Memory B cell (primary cell): ENCODE data around the gene BICDL2.
A peak's percentile ranks its signal among the peaks of the same experiment; 100 is the strongest.
"Not testable (repeated sequence)": the region's sequence is repeated elsewhere in the genome, so short reads cannot be mapped to it uniquely, and the experiment has no call there.

Experiments
- ATAC-seq: fragments of 150-1000 bp; cut with Tn5 transposase; 2 replicates; pipeline ENCODE4 v1.10.0; 2021; ENCODE audit warnings: low read depth, mild to moderate bottlenecking, moderate library complexity
- DNase-seq, 2 donors: peaks; one replicate each; pipeline ENCODE4 v3.0.0; 2022; ENCODE audit warnings: low spot score in 2 of 2
- H3K27ac Mint-ChIP-seq: one replicate; pipeline ENCODE4 v1.8.0; 2022; ENCODE audit warnings: mild to moderate bottlenecking, moderate library complexity, mixed read lengths
- H3K27me3 Mint-ChIP-seq: one replicate; pipeline ENCODE4 v1.8.0; 2022; ENCODE audit warnings: mixed read lengths
- H3K36me3 Mint-ChIP-seq: one replicate; pipeline ENCODE4 v1.8.0; 2022; ENCODE audit warnings: mild to moderate bottlenecking, mixed read lengths
- H3K4me1 Mint-ChIP-seq: one replicate; pipeline ENCODE4 v1.8.0; 2022; ENCODE audit warnings: mixed read lengths
- H3K4me3 Mint-ChIP-seq: one replicate; pipeline ENCODE4 v1.8.0; 2022; ENCODE audit warnings: mild to moderate bottlenecking, moderate library complexity, mixed read lengths
- H3K9me3 Mint-ChIP-seq: one replicate; pipeline ENCODE4 v1.8.0; 2022; ENCODE audit warnings: mixed read lengths

The BICDL2 gene

DNA sequence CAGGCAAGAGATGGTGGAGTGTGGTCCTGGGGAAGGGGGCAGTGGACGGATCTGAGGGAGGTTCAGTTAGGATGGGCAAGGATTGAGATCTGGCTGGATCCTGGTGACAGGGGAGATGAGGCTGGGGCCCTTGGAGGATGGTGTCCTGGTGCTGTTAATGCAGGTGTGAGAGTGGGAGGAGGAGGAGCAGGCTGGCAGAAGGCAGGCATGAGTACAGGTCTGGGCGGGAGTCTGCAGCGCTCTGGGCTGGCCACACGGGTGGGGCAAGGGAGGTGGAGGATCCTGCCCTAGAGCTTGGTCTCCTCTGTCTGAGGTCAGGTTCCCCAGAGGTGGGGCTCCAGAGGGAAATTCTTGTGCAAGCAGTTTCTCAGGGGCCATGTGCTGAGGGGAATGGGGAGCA is 35.4 kb upstream of the BICDL2 start:
- not testable (repeated sequence) for H3K9me3 Mint-ChIP-seq, H3K36me3 Mint-ChIP-seq, H3K27ac Mint-ChIP-seq, ATAC-seq, H3K4me3 Mint-ChIP-seq, H3K27me3 Mint-ChIP-seq, DNase-seq
- H3K4me1 Mint-ChIP-seq: peaks cover 31% of the 10 kb centered on the region

DNA sequence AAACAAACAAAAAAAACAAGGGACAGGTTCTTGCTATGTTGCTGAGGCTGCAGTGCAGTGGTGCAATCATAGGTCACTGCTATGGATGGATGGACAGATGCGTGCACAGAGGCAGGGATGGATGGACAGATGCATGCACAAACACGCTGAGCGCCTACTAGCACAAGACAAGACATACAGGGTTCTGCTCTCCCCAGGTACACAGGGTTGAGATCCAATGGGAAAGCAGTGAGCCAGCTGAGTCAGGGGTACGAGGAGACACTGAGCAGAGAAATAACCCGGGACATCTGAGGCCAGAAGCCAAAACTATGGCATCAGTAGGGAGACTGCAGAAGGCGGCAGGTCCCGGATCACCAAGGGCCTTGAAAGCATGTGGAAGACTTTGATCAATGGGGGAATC is 34.9 kb upstream of the BICDL2 start:
- H3K27ac Mint-ChIP-seq: no peak overlapping the region
- DNase-seq (no peak), ATAC-seq (no peak)
- no peaks in the 10 kb centered on the region for H3K9me3 Mint-ChIP-seq
- H3K27me3 Mint-ChIP-seq: no peaks in the 10 kb centered on the region
- H3K36me3 Mint-ChIP-seq: peaks cover 2% of the 10 kb centered on the region
- H3K4me3 Mint-ChIP-seq: no peak overlapping the region
- H3K4me1 Mint-ChIP-seq: peaks cover 30% of the 10 kb centered on the region

DNA sequence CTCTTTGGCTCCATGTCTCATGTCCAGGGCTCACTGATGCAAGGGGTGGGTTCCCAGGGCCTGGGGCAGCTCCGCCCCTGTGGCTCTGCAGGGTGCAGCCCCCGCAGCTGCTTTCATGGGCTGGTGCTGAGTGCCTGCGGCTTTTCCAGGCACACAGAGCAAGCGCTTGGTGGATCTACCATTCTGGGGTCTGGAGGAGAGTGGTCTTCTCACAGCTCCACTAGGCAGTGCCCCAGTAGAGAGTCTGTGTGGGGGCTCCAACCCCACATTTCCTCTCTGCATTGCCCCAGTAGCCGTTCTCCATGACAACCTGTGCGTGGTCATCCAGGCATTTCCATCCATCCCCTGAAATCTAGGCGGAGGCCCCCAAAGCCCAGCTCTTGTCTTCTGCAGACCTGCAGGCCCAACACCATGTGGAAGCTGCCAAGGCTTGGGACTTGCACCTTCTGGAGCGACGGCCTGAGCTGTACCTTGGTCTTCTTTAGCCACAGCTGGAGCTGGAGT is 33.9 kb upstream of the BICDL2 start:
- Mint-ChIP-seq H3K9me3 (no peaks in the 10 kb centered on the region), H3K4me1 (peaks cover 27% of the 10 kb centered on the region)
- DNase-seq: no peak

DNA sequence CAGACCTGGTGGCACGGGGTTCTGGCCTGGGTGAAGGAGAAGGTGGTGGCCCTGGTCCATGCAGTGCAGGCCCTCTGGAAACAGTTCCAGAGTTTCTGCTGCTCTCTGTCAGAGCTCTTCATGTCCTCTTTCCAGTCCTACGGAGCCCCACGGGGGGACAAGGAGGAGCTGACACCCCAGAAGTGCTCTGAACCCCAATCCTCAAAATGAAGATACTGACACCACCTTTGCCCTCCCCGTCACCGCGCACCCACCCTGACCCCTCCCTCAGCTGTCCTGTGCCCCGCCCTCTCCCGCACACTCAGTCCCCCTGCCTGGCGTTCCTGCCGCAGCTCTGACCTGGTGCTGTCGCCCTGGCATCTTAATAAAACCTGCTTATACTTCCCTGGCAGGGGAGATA is 32.4 kb upstream of the BICDL2 start:
- not testable (repeated sequence) for H3K27me3 Mint-ChIP-seq, H3K36me3 Mint-ChIP-seq, H3K4me3 Mint-ChIP-seq, H3K9me3 Mint-ChIP-seq, H3K27ac Mint-ChIP-seq, ATAC-seq, DNase-seq
- peaks cover 16% of the 10 kb centered on the region for H3K4me1 Mint-ChIP-seq

More for the DNA sequence above, 33.9 kb upstream of the BICDL2 start:
- peaks cover 2% of the 10 kb centered on the region for H3K36me3 Mint-ChIP-seq
- no peak overlapping the region for H3K4me3 Mint-ChIP-seq
- no peak for ATAC-seq
- peaks cover under 1% of the 10 kb centered on the region for H3K27me3 Mint-ChIP-seq
- no peak overlapping the region for H3K27ac Mint-ChIP-seq

DNA sequence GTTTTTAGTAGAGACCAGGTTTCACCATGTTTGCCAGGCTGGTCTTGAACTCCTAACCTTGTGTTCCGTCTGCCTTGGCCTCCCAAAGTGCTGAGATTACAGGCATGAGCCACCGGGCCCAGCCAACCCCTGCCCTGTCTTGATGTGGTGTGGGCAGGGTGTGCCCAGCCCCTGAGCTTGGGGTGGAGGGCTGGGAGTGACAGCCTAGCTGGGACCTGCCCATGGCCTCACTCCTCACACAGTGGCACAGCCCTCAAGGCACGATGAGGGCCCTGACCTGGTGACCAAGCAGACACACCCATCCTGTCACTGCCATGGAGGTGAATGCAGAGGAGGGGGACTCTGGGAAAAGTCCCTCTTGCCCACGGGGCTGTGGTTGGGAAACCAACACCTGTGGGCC is 31.7 kb upstream of the BICDL2 start:
- Mint-ChIP-seq H3K4me3 (no peak overlapping the region), H3K27me3 (peaks cover 1% of the 10 kb centered on the region), H3K36me3 (peaks cover under 1% of the 10 kb centered on the region), H3K9me3 (no peaks in the 10 kb centered on the region), H3K27ac (no peak overlapping the region), H3K4me1 (peaks cover 9% of the 10 kb centered on the region)
- ATAC-seq (no peak), DNase-seq (no peak)

DNA sequence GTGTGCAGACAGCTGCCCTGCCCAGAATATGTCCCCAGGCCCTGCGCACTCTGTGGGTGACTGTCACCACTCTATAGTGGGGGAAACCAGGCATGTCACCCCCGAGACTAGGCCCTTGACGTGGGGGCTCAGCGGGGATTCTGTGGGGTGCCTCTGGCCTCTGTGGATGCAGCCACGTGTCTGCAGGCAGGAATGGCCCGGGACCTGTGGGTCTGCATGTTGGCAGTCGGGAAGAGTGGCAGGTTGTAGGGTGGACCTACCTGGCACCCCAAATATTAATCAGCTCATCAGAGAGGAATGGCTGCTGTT is 29.6 kb upstream of the BICDL2 start:
- H3K4me3 Mint-ChIP-seq: no peak overlapping the region
- no peaks in the 10 kb centered on the region for H3K36me3 Mint-ChIP-seq
- H3K27me3 Mint-ChIP-seq: peaks cover 1% of the 10 kb centered on the region
- H3K4me1 Mint-ChIP-seq: peaks cover under 1% of the 10 kb centered on the region
- DNase-seq (no peak), ATAC-seq (no peak)
- H3K27ac Mint-ChIP-seq: no peak overlapping the region
- H3K9me3 Mint-ChIP-seq: no peaks in the 10 kb centered on the region

DNA sequence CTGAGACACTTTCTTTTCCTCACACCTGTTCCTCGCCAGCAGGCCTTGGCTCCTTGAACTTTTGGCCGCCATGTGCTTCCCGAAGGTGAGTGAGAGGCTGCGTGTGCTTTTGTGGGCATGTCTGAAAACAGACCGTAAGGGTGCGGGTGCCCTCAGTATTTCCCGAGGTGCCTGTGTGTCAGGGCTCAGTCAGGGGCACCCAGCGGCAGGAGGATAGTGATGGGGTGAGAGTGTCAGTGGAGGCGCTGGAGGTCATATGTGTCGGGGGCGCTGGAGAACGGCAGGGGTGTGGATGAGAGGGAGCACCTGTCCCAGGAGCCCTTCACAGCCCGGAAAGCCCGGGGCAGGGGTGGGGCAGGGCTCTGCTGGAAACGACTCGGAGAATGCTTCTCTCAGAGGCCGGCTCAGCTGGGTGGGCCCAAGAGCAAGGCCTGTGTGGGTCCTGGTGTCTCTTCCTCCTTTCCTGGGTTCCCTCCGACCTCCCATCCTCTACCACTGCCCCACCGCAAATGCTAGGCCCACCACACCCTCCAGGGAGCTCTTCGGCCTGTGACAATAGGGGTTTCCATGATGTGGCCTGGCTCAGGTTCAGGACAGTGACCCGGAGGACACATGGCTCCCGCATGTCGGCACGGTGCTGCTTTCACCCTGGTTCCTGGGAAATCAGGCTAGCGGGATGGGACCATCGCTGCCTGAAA is 29.1 kb upstream of the BICDL2 start:
- Mint-ChIP-seq H3K36me3 (no peaks in the 10 kb centered on the region), H3K27me3 (peaks cover 1% of the 10 kb centered on the region), H3K4me3 (no peak overlapping the region), H3K4me1 (no peaks in the 10 kb centered on the region), H3K27ac (no peak overlapping the region), H3K9me3 (no peaks in the 10 kb centered on the region)
- ATAC-seq (no peak), DNase-seq (no peak)

DNA sequence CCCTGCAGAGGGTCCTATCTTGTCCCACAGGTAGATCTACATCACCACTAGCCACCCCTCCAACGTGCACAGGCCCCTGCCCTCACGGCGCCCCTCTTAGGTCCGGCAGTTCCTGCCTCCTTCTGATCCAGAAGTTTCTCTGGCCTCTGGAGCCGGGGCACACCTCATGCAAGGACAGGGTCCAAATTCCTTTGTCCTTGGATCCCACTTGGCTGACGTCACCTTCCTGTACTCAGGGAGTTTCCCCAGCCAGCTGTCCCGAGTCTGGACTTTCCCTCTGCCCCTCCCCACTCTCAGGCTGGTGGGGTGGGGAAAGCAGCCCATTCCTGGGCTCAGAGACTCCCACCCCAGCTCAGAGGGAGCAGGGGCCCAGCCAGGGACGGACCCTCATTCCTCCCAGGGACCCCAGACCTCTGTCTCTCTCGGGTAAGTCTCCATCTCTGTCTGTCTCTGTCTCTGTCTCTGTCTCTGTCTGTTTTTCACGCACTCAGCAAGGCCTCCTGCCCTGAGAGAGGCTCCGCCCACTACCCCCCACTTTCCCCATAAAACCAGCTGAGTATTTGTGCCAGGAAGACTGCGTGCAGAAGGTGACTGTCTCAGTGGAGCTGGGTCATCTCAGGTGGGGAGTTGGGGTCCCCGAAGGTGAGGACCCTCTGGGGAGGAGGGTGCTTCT is 28.5 kb upstream of the BICDL2 start, which contains the start of gene IL32:
Gene IL32, plus strand, starts transcription at position 572 of the 673 bp plus-strand sequence. CDS start 172 bp downstream, outside the sequence.
- no peak within 1 kb of the TSS for H3K4me3 Mint-ChIP-seq
- H3K4me1 Mint-ChIP-seq: no peaks in the 10 kb centered on the region
- peaks cover 1% of the 10 kb centered on the region for H3K27me3 Mint-ChIP-seq
- peak; percentile 42 for ATAC-seq
- peak within 1 kb of the TSS; percentile 38 for H3K27ac Mint-ChIP-seq
- no peaks in the 10 kb centered on the region for H3K9me3 Mint-ChIP-seq
- DNase-seq: no peak
- H3K36me3 Mint-ChIP-seq: no peaks in the 10 kb centered on the region

DNA sequence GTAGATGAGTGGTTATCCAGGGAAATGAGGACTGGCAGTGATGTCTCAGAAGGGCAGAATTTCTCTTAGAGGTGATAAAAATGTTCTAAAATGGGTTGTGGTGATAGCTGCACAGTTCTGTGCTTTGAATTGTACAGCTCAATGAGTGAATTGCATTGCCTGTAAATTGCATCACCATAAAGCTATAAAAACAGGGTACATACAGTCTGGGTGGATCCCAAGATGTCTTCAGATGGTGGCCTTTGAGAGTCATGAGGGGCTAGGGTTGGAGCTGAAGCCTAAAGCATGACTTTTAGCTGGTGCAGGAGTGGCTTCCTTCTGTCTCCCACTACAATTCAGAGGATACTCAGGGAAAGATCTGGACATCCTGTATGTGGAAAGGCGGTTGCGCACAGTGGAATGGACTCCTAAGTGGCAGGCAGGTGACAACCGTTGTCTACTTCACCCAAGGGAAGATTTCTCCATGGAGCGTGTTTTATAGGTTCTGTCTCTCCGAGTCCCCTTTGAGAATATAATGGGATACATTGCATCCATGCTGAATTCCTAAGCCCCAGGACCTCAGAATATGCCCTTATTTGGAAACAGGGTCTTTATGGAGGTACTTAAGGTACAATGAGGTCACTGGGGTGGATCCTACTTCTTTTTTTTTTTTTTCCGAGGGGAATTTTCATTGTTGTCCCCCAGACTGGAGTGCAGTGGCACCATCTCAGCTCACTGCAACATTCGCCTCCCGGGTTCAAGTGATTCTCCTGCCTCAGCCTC is 27.1 kb upstream of the BICDL2 start:
- no peaks in the 10 kb centered on the region for H3K9me3 Mint-ChIP-seq
- no peak overlapping the region for H3K27ac Mint-ChIP-seq
- DNase-seq: no peak
- peaks cover 5% of the 10 kb centered on the region for H3K4me1 Mint-ChIP-seq
- H3K4me3 Mint-ChIP-seq: no peak overlapping the region
- ATAC-seq: no peak
- H3K27me3 Mint-ChIP-seq: peaks cover 1% of the 10 kb centered on the region
- H3K36me3 Mint-ChIP-seq: no peaks in the 10 kb centered on the region

DNA sequence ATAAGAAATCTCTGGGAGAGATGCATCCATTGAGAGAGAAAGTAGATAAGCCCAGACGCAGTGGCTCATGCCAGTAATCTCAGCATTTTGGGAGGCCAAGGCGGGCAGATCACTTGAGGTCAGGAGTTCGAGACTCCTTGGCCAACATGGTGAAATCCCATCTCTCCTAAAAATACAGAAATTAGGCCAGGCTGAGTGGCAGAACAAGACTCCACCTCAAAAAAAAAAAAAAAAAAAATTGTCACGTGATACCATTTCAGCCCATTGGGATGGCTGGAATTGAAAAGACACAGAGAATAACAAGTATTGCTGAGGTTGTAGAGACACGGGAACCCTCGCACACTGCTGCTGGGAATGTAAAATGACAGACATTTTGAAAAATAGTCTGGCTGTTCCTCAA is 25.8 kb upstream of the BICDL2 start:
- H3K36me3 Mint-ChIP-seq: no peaks in the 10 kb centered on the region
- DNase-seq (no peak), ATAC-seq (no peak)
- H3K27me3 Mint-ChIP-seq: peaks cover 1% of the 10 kb centered on the region
- H3K27ac Mint-ChIP-seq: no peak overlapping the region
- H3K4me3 Mint-ChIP-seq: no peak overlapping the region
- no peaks in the 10 kb centered on the region for H3K9me3 Mint-ChIP-seq
- H3K4me1 Mint-ChIP-seq: peaks cover 5% of the 10 kb centered on the region

DNA sequence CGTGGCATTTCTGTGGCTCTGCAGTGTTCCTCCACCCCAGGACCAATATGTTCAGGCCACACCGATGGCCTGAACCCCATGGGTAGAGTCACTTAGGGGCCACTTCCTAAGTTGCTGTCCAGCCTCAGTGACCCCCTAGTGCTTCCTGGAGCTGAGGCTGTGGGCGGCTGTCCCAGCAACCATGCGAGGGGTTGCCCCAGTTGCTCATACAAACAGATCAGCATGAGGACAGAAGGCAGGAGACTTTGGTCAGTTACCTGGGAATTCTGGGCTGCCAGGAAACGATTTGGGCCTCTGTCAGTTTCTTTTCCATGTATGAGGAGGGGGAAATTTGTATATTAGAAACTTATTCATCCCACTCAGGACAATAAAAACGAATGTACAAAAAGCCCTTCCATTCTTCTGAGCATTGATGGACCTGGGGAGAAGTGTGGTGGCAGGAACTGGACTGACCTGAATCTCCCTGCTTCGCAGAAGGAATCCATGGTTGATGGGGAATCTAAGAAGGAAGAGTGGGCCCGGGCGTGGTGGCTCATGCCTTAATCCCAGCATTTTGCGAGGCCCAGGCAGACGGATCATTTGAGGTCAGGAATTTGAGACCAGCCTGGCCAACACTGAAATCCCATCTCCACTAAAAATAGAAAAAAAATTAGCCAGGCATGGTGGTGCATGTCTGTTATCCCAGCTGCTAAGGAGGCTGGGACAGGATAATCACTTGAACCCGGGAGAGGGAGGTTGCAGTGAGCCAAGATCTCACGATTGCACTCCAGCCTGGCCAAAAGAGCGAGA is 23.8 kb upstream of the BICDL2 start:
- Mint-ChIP-seq H3K36me3 (no peaks in the 10 kb centered on the region), H3K4me1 (peaks cover 7% of the 10 kb centered on the region), H3K27me3 (no peaks in the 10 kb centered on the region), H3K9me3 (no peaks in the 10 kb centered on the region), H3K4me3 (peak overlapping the region; percentile 89), H3K27ac (no peak overlapping the region)
- no peak for DNase-seq
- ATAC-seq: no peak

DNA sequence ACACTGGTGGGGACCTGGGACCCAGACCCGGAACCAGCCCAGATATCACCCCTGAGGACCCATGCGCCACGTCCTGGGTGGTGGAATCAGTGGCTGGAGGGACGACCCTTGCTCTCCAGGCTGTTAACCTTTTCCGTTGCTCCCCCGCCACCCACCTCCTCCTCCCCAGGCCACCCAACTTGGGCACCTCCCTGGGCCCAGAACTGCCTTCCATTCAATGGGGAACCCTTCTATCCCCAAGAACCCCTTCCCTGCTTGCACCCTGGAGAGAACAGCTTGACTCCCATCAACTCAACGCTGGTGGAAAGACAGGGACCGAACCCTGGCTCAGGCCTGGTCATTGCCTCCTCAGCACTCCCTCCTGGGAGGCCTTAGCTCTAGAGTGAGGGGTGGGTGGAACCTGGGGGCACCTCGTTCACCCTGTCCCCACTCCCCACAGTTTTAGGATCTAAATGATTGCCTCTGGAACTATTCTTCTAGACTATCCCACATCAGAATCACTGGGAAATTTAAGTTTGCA is 23.0 kb upstream of the BICDL2 start:
- Mint-ChIP-seq H3K27ac (peak overlapping the region; percentile 45), H3K27me3 (no peaks in the 10 kb centered on the region), H3K4me1 (peaks cover 12% of the 10 kb centered on the region), H3K9me3 (no peaks in the 10 kb centered on the region), H3K4me3 (peak overlapping the region; percentile 89), H3K36me3 (no peaks in the 10 kb centered on the region)
- DNase-seq (no peak), ATAC-seq (no peak)

DNA sequence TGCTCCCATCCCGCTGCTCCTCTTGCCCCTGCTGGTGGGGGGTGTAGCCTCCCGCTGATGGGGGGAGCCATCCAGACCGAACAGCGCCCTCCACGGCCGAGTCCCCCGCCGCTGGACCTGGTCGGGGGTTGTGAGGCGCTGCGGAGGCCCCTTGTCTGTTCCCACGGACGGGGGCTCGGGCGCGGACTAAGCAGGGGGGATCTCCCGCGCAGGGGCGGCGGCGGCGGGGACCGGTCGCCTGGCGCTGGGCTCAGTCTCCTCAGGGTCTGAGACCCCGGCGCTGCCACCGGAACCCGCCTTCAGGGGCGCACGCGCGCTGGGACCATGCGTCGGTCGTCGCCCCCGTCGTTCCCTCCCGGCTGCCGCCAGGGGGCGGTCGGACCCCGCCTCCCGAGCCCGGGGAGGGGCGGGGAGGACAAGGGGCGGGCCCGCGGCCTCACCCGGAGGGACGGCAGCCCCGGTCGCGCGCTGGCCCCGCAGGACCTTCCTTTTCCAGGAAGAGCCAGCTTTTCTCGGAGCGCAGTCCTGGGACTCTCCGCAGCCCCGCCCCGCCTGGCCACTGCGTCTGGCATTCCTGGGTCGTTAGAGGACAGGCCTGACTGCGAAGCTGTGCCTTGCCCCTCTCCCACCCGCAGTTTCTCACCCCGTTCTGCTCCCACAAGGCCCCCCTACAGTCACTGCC is 22.4 kb upstream of the BICDL2 start:
- peak overlapping the region; percentile 89 for H3K4me3 Mint-ChIP-seq
- peaks cover 15% of the 10 kb centered on the region for H3K4me1 Mint-ChIP-seq
- H3K9me3 Mint-ChIP-seq: no peaks in the 10 kb centered on the region
- DNase-seq (peak; percentile 87 to 91), ATAC-seq (peak; percentile 92)
- H3K27ac Mint-ChIP-seq: peak overlapping the region; percentile 67
- no peaks in the 10 kb centered on the region for H3K36me3 Mint-ChIP-seq
- no peaks in the 10 kb centered on the region for H3K27me3 Mint-ChIP-seq
